ENCODE measurements around the gene NUP50. TPM values are rescaled to one million over a fixed set of nuclear protein-coding genes. Genes with fewer than 3 reads are reported as not detected.

The NUP50 gene
- total RNA-seq, 1 donor: 41.9 TPM

- no peak for DNase-seq (ENCODE audit: low read depth)
- no peak for TF ChIP-seq CTCF (IDR thresholded peaks at IDR 0.05; ENCODE audit: insufficient read depth, low read depth, low read length)
- H3K4me3 ChIP-seq (ENCODE audit: low read depth, low read length): no peak overlapping the region
These were observed 18.8 kb upstream of the NUP50 start for GRCh38 chr22:45144916-45145315.

GRCh38 chr22:45149671-45150070 lies 14.1 kb upstream of the NUP50 start:
- H3K4me3 ChIP-seq (ENCODE audit: low read depth, low read length): no peak overlapping the region
- DNase-seq (ENCODE audit: low read depth): peak; percentile 84
- no peak for TF ChIP-seq CTCF (IDR thresholded peaks at IDR 0.05; ENCODE audit: insufficient read depth, low read depth, low read length)

- TF ChIP-seq CTCF (IDR thresholded peaks at IDR 0.05; ENCODE audit: insufficient read depth, low read depth, low read length): no peak
- DNase-seq (ENCODE audit: low read depth): peak; percentile 63
- no peak overlapping the region for H3K4me3 ChIP-seq (ENCODE audit: low read depth, low read length)
These were observed 13.6 kb upstream of the NUP50 start for GRCh38 chr22:45150139-45150538.

- no peak for TF ChIP-seq CTCF (IDR thresholded peaks at IDR 0.05; ENCODE audit: insufficient read depth, low read depth, low read length)
- H3K4me3 ChIP-seq (ENCODE audit: low read depth, low read length): no peak overlapping the region
- DNase-seq (ENCODE audit: low read depth): no peak
These were observed 12.2 kb upstream of the NUP50 start for GRCh38 chr22:45151503-45151902.

GRCh38 chr22:45154383-45154782 lies 9.3 kb upstream of the NUP50 start:
- H3K4me3 ChIP-seq (ENCODE audit: low read depth, low read length): no peak overlapping the region
- no peak for TF ChIP-seq CTCF (IDR thresholded peaks at IDR 0.05; ENCODE audit: insufficient read depth, low read depth, low read length)
- DNase-seq (ENCODE audit: low read depth): peak; percentile 90

GRCh38 chr22:45155050-45155840 lies 8.5 kb upstream of the NUP50 start:
- TF ChIP-seq CTCF (IDR thresholded peaks at IDR 0.05; ENCODE audit: insufficient read depth, low read depth, low read length): no peak
- peak; percentile 93 for DNase-seq (ENCODE audit: low read depth)
- H3K4me3 ChIP-seq (ENCODE audit: low read depth, low read length): no peak overlapping the region

- H3K4me3 ChIP-seq (ENCODE audit: low read depth, low read length): no peak overlapping the region
- TF ChIP-seq CTCF (IDR thresholded peaks at IDR 0.05; ENCODE audit: insufficient read depth, low read depth, low read length): no peak
- DNase-seq (ENCODE audit: low read depth): peak; percentile 34
These were observed 5.8 kb upstream of the NUP50 start for GRCh38 chr22:45157907-45158306.

All from fibroblast of villous mesenchyme (primary cell).